PFSK-1 (cell line): ENCODE measurements around the gene PID1.
A peak's percentile ranks its signal among the peaks of the same experiment; 100 is the strongest.

Source experiments
- POLR2AphosphoS5 ChIP-seq: IDR thresholded peaks from 2 replicates; pipeline ENCODE4 v1.6.1; 2012; ENCODE audit warnings: low read depth, mild to moderate bottlenecking, control low read depth, low read length, moderate library complexity
- SIN3A ChIP-seq: IDR thresholded peaks from 2 replicates; pipeline ENCODE4 v1.6.1; 2012; ENCODE audit warnings: mild to moderate bottlenecking, low read length, moderate library complexity, borderline replicate concordance; ENCODE audit not compliant: insufficient read depth
- TAF1 ChIP-seq: IDR thresholded peaks from 2 replicates; pipeline ENCODE4 v1.6.1; 2012; ENCODE audit warnings: low read length, control low read depth, borderline replicate concordance; ENCODE audit not compliant: insufficient read depth
- TF ChIP-seq, protein P1 (sequence below), 2 experiments: IDR thresholded peaks; 2 replicates each; pipeline versions ENCODE4 v1.6.1 to v1.8.0; 2011 to 2012; ENCODE audit warnings: low read depth in 2 of 2, low read length in 2 of 2, control low read depth in 1 of 2, inconsistent platforms in 1 of 2, mild to moderate bottlenecking in 1 of 2, moderate library complexity in 1 of 2; ENCODE audit not compliant: insufficient read depth in 1 of 2

DNA sequence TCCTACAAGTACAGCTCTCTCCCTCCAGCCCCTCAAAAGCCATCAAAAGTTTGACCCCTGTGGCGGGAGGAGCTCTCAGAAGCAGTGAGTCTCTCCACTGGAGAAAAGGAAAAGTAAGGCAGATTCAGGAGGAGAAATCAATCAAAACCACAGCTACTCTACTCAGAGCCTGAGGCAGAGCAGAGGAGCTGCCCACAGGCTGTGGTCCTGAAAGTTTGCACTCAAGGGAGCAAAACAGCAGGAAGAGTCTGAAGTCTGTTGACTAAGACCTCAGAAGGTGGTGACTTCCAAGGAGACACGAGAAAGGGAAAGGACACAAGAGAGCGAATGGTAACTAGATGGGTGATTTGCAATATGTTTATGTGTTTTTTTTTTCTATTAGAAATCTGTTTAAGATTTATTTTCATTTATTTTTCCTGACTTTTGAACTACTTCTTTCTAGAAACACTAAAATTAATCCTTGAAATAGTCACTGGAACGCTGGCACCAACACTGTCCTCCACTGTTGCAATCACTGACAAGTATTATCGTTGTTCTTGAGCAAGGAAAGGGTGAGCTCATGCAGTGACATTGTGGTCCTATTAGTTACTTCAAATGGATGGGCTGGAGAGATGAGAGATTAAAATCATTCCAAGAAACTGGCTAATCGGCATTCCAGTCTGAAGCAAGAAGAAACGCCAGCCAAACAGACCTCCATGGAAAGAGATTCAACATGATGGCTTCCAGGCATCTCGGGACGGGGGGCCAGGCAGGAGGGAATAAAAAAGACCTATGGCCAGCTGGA lies 35.8 kb downstream of the PID1 start:
- TF ChIP-seq, protein P1, sequence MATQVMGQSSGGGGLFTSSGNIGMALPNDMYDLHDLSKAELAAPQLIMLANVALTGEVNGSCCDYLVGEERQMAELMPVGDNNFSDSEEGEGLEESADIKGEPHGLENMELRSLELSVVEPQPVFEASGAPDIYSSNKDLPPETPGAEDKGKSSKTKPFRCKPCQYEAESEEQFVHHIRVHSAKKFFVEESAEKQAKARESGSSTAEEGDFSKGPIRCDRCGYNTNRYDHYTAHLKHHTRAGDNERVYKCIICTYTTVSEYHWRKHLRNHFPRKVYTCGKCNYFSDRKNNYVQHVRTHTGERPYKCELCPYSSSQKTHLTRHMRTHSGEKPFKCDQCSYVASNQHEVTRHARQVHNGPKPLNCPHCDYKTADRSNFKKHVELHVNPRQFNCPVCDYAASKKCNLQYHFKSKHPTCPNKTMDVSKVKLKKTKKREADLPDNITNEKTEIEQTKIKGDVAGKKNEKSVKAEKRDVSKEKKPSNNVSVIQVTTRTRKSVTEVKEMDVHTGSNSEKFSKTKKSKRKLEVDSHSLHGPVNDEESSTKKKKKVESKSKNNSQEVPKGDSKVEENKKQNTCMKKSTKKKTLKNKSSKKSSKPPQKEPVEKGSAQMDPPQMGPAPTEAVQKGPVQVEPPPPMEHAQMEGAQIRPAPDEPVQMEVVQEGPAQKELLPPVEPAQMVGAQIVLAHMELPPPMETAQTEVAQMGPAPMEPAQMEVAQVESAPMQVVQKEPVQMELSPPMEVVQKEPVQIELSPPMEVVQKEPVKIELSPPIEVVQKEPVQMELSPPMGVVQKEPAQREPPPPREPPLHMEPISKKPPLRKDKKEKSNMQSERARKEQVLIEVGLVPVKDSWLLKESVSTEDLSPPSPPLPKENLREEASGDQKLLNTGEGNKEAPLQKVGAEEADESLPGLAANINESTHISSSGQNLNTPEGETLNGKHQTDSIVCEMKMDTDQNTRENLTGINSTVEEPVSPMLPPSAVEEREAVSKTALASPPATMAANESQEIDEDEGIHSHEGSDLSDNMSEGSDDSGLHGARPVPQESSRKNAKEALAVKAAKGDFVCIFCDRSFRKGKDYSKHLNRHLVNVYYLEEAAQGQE (IDR thresholded peaks at IDR 0.05; ENCODE audit: insufficient read depth in 1 of 2, low read depth in 2 of 2, low read length in 2 of 2), result peak in 1 of 2 experiments; percentile 87; a peak in 2 of 4 replicates
- TF ChIP-seq TAF1 (no peak), POLR2AphosphoS5 (no peak), SIN3A (no peak)
